Neutrophil (primary cell): ENCODE data around the gene GNB3.

Source experiments
- H3K27ac ChIP-seq: fragments of 200-600 bp; sonication (generic); 2 replicates; pipeline ENCODE4 v1.5.1; 2016; ENCODE audit warnings: mild to moderate bottlenecking, moderate library complexity
- H3K27me3 ChIP-seq: fragments of 200-600 bp; sonication (generic); 2 replicates; pipeline ENCODE4 v1.6.0; 2016; ENCODE audit warnings: mild to moderate bottlenecking
- H3K36me3 ChIP-seq: fragments of 200-600 bp; sonication (generic); 2 replicates; pipeline ENCODE4 v1.5.1; 2017
- H3K4me1 ChIP-seq, 2 experiments: fragments of 200-600 bp in 1 of 2; sonication (generic) in 1 of 2; 1 replicate in 1 of 2; 2 replicates in 1 of 2; pipeline versions ENCODE4 v1.5.1 to v1.6.1; 2013 to 2016; ENCODE audit warnings: low read depth in 1 of 2, low read length in 1 of 2, mild to moderate bottlenecking in 1 of 2, moderate library complexity in 1 of 2; ENCODE audit not compliant: control insufficient read depth in 1 of 2, insufficient read depth in 1 of 2
- H3K4me3 ChIP-seq, 2 experiments: fragments of 200-600 bp in 1 of 2; sonication (generic) in 1 of 2; 1 replicate in 1 of 2; 2 replicates in 1 of 2; pipeline ENCODE4 v1.5.1; 2013 to 2016; ENCODE audit warnings: low read depth in 1 of 2, low read length in 1 of 2, mild to moderate bottlenecking in 1 of 2, moderate library complexity in 1 of 2
- H3K9me3 ChIP-seq: fragments of 200-600 bp; sonication (generic); 2 replicates; pipeline ENCODE4 v1.5.1; 2016
- TF ChIP-seq, protein P1 (sequence below): fragments of 200-600 bp; sonication (generic); IDR thresholded peaks from 2 replicates; pipeline ENCODE4 v1.5.1; 2016; ENCODE audit warnings: antibody characterized with exemption

GNB3 gene

GRCh38 chr12:6799147-6799546 lies 41.6 kb upstream of the GNB3 start:
- Histone ChIP-seq H3K27me3 (no peaks in the 10 kb centered on the region), H3K9me3 (no peaks in the 10 kb centered on the region), H3K4me1 (no peaks in the 10 kb centered on the region), H3K27ac (no peak overlapping the region), H3K4me3 (no peak overlapping the region), H3K36me3 (no peaks in the 10 kb centered on the region)
- TF ChIP-seq, protein P1, sequence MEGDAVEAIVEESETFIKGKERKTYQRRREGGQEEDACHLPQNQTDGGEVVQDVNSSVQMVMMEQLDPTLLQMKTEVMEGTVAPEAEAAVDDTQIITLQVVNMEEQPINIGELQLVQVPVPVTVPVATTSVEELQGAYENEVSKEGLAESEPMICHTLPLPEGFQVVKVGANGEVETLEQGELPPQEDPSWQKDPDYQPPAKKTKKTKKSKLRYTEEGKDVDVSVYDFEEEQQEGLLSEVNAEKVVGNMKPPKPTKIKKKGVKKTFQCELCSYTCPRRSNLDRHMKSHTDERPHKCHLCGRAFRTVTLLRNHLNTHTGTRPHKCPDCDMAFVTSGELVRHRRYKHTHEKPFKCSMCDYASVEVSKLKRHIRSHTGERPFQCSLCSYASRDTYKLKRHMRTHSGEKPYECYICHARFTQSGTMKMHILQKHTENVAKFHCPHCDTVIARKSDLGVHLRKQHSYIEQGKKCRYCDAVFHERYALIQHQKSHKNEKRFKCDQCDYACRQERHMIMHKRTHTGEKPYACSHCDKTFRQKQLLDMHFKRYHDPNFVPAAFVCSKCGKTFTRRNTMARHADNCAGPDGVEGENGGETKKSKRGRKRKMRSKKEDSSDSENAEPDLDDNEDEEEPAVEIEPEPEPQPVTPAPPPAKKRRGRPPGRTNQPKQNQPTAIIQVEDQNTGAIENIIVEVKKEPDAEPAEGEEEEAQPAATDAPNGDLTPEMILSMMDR = no peak

GRCh38 chr12:6807170-6807569 lies 33.6 kb upstream of the GNB3 start:
- H3K4me1 ChIP-seq = no peaks in the 10 kb centered on the region
- H3K4me3 ChIP-seq = no peak overlapping the region
- no peaks in the 10 kb centered on the region for H3K27me3 ChIP-seq
- no peak overlapping the region for H3K27ac ChIP-seq
- no peaks in the 10 kb centered on the region for H3K9me3 ChIP-seq
- TF ChIP-seq, protein P1 = no peak
- no peaks in the 10 kb centered on the region for H3K36me3 ChIP-seq

GRCh38 chr12:6809056-6809455 lies 31.7 kb upstream of the GNB3 start:
- H3K4me3 ChIP-seq = no peak overlapping the region
- H3K9me3 ChIP-seq = no peaks in the 10 kb centered on the region
- no peaks in the 10 kb centered on the region for H3K4me1 ChIP-seq
- H3K27me3 ChIP-seq = no peaks in the 10 kb centered on the region
- no peak overlapping the region for H3K27ac ChIP-seq
- no peaks in the 10 kb centered on the region for H3K36me3 ChIP-seq
- TF ChIP-seq, protein P1 = no peak

- TF ChIP-seq, protein P1 = no peak
- no peak overlapping the region for H3K27ac ChIP-seq
- H3K9me3 ChIP-seq = no peaks in the 10 kb centered on the region
- no peaks in the 10 kb centered on the region for H3K36me3 ChIP-seq
- peaks cover 3% of the 10 kb centered on the region in 2 experiments for H3K4me1 ChIP-seq
- H3K27me3 ChIP-seq = no peaks in the 10 kb centered on the region
- H3K4me3 ChIP-seq = no peak overlapping the region
These were observed 30.0 kb upstream of the GNB3 start for GRCh38 chr12:6810758-6811157.

DNA sequence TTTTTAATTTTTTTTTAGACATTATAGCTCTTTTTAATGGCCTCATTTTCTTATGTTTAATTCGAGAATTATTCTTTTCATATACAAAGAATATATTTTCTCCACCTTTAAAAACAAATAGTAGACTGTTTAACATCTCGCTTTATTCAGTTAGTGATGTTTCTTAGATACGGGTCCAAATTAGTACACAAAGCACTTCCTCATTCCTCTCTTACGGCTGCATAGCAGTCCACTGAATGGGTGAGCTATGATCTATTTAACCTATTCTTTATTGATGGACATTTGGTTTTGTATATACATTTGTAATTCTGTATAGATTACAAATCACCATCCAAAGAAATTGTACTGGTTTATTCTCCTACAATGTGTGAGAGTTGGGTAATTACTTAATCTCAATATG lies 27.4 kb upstream of the GNB3 start:
- no peaks in the 10 kb centered on the region for H3K36me3 ChIP-seq
- H3K9me3 ChIP-seq = no peaks in the 10 kb centered on the region
- TF ChIP-seq, protein P1 = no peak

DNA sequence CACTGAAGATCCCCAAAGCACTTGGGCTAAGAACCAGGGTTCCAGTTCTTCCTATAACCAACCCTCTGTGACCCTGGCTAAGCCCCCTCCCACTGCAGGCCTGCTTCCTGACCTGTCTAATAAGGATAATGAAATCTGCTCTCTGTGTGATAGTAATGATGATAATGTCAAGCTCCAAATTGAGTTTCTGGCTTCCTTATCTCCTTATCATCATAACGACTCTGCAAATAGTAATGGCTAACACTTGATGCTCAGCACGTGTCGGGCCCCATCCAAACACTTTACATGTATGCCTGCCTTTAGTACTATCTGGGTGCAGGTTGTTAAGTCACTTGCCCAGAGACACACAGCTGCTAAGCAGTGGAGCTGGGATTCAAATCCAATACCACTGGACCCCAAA lies 24.1 kb upstream of the GNB3 start:
- Histone ChIP-seq H3K36me3 (no peaks in the 10 kb centered on the region), H3K9me3 (no peaks in the 10 kb centered on the region), H3K27me3 (peaks cover 6% of the 10 kb centered on the region), H3K27ac (peak overlapping the region; percentile 56), H3K4me3 (no peak overlapping the region), H3K4me1 (peaks cover 18 to 21% of the 10 kb centered on the region in 2 experiments)
- TF ChIP-seq, protein P1 = no peak

More for the DNA sequence above, 27.4 kb upstream of the GNB3 start:
- Histone ChIP-seq H3K4me1 (peaks cover 12 to 13% of the 10 kb centered on the region in 2 experiments), H3K27ac (no peak overlapping the region), H3K4me3 (no peak overlapping the region), H3K27me3 (no peaks in the 10 kb centered on the region)
